Umbilical cord (tissue), 2 donors: ENCODE data around the gene PKDCC. TPM values are rescaled to one million over a fixed set of nuclear protein-coding genes. Genes with fewer than 3 reads are reported as not detected.

ENCODE experiments used
- DNase-seq: peaks from one replicate; pipeline ENCODE4 v3.0.0-alpha.2; 2015; ENCODE audit warnings: low spot score
- total RNA-seq: library from RNA; depleted of rRNA; stranded (reverse); fragments of >200 nt; gene quantifications from one replicate; pipeline ENCODE4 v1.2.3, GENCODE V29; 2014; ENCODE audit warnings: low replicate concordance; ENCODE audit not compliant: insufficient read depth

Gene PKDCC
- total RNA-seq, 1 donor from 2014 or later, result 93.2 TPM

DNA sequence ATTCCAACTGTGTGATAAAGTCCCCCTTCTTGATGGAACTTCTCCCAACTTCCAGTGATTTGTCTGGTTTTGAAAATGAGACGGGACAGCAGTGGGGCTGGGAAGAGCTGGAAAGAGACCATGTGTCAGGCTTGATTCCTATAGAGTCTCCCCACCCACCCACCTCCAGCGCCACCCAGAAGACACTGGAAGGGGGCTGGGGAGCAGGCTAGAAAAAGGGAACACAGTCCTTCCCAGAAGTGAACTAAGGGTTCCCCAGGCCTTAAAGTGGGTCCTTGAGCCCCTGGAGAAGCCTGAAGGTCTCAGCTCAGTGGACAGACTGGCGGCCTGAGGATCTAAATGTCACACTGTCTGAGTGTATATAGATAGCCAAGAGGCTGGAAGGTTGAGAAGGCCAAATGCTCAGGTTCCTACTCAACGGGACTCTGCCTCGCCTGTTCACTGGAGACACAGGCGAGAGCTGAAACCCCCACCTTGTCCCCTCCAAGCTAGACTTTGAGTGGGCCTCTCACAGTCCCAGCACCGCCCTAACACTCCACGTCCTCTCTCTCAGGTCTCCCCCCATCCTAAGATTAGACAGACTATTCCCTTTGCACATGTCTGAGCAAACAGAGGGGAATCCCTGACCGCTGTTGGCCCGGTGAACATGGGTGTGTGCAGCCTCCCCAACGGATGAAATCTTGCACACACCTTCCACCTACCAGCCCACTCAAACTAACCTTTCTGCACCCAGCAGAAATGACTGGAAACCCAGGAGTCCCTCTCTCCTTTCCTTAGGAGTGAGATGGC, 1.6 kb downstream of the PKDCC start:
- DNase-seq, result no peak

DNA sequence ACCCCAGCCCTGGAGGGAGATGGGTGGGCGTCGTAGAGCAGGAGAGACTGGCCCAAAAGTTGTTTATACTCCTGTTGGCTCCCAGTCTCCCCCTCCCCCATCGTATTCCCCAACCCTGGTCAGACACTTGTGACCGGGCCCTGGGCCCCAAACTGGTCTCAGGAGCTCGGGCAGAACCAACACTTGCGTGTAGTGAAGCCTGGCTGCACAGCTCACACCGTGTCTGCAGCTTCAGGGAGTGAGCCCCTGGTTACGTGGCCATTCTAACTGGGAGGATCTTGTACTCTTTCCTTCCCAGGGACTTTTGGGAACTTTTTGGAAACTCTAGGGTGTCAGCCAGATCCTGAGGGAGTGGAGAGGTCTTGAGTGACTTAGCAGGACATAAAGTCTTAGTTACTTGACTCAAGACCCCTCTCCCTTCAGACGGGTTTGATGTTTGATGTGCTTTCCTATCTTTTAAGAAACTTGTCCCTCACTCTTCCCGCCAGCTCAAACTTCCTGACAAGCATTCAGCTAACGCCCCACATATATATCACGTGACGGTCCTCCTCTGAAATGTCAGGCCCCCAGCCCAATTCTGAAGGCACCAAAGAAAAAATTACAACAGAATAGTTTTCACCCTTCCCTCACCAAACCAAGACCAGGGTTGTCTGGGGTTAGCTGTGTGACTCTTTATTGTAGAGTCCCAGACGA, 2.3 kb downstream of the PKDCC start:
- DNase-seq, result peak; percentile 65

DNA sequence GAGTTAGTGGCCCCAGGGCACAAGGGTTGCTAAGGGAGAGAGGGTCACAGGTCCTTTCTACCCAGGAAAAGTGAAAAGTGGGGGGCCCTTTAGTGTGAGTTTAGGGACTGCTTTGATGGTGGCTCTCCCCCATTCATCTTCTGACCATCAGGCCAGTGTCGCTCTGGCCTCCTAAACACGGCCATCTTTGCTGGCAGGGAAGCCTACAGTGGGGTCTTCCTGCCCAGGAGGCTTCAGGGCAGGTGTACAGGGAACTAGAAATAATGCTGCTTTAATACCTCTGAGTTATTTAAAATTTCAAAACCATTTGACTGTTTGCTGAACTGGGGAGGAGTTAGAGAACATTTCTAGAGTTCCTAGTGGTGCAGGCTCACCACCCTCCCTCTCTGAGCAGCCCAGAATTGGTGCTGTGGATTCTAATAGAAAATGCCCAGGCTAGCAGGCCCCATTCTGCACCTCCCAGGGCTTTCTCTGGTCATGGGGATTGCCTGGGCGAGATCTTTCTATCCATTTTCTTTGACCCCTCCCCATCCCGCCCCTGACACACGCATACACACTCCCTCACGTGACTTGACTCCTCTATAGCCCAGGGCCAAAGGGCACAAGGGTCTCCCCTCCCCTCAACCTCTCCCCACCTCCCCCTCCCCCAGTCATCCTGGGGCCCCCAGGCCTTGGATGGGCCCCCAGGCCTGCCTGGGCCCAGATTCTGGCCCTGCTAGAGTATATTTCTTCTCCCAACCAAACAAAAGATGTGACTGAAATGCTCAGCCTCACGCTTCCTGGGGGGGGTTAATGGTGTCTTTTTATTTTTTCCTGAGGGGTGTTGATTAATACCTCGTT, 3.1 kb downstream of the PKDCC start:
- no peak for DNase-seq

DNA sequence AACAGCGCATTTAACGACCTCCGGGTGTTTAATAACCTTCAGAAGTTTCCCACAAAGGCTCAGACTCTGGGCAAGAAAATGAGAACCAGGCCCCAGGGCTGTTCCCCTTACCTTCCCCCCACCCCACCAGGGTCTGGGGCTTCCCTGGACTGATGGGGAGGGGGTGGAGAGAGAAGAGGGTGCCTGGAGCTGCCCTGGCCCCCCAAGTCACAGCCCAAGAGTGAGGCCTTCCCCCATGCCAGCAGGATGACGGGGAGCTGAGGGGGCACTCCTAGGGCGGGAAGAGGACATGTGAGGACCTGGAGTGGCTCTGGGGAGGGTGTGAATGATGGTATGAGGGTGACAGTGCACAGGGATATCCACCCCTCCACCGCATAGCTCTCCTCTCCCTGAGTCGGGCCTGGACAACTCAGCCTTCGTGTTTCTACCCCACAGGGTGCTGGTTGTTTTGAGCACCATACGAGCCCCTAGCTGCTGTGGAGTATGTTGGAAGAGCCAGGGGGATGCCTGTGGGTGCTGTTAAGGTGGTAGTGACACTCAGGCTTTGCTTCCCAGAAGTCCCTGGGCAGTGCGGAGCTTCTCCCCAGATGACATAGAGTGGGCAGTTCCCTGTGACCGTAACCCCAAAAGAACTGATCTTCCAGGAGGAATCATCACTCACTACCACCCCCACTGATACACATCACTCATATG, 3.9 kb downstream of the PKDCC start:
- no peak for DNase-seq

DNA sequence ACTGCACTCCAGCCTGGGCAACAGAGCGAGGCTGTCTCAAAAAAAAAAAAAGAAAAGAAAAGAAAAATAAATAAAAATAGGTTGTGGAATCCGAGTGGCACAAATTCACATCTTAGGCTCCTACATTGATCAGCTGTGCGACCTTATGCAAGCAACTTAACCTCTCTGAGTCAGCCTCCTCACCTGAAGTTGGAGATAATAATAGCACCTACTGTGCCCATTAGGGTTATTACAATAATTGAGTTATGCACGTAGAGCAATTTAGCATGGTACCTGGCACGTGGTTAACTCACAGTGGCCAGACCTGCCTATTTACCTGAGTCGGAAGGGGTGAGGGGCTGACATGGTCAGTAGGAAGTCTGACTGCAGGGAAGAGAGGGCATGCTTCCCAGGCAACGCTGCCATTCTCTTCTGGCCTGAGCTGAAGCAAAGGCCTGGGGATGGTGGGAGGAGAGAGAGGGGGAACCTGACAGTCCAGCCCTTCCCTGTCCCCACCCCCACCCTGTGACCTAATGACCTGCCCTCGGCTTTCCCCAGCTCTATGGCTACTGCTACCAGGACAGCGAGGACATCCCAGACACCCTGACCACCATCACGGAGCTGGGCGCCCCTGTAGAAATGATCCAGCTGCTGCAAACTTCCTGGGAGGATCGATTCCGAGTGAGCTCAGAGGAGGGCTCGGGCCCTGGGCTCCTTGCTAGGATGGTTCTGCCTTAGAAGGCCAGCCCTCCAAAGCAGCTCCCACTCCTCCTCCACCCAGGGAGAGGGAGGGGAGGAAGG, 5.1 kb downstream of the PKDCC start:
- peak; percentile 89 for DNase-seq

DNA sequence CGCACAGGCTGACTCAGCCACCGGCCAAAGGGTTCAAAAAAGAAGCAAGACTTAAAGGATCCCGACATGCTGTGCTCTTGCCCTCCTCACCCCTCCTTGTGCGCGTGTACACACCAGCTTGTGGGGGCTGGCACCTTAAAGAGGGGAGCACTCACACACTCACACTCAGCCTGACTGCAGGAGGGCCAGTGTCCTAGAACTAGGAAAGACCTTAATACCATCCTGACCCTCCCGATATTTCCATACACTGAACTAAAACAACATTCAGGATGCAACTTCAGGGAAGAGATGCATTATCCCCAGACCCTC, 5.6 kb downstream of the PKDCC start:
- no peak for DNase-seq

DNA sequence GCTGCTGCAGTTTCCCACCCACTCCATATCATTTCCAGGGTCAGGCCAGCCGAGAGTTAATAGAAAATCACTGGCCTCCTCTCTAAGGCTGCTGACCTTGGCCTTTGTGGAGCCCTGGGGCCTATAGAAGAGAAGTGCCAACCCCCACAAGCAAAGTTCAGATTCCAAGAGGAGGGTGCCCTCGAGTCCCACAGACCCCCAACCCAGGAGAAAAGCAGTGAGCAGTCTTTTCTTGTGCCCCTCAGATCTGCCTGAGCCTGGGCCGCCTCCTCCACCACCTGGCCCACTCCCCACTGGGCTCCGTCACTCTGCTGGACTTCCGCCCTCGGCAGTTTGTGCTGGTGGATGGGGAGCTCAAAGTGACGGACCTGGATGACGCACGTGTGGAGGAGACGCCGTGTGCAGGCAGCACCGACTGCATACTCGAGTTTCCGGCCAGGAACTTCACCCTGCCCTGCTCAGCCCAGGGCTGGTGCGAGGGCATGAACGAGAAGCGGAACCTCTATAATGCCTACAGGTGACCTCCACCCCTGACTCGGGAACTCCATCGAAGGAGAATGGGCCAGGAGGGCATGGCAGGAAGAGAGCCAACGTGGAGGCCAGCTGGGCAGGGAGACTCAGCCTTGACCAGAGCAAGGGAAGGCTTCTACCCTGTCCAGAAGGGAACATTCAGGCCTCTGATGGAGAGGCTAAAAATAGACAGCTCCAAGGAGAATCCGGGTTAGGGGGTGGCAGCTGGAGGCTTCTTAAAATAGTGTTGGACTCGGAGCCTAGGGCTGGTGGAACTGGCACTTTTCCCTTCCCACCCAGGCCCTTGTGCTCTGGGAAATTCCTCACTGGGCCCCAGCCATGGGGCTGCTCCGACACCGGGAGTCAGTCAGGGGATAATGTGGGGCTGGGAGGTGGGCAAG, 6.2 kb downstream of the PKDCC start:
- DNase-seq, result peak; percentile 66

DNA sequence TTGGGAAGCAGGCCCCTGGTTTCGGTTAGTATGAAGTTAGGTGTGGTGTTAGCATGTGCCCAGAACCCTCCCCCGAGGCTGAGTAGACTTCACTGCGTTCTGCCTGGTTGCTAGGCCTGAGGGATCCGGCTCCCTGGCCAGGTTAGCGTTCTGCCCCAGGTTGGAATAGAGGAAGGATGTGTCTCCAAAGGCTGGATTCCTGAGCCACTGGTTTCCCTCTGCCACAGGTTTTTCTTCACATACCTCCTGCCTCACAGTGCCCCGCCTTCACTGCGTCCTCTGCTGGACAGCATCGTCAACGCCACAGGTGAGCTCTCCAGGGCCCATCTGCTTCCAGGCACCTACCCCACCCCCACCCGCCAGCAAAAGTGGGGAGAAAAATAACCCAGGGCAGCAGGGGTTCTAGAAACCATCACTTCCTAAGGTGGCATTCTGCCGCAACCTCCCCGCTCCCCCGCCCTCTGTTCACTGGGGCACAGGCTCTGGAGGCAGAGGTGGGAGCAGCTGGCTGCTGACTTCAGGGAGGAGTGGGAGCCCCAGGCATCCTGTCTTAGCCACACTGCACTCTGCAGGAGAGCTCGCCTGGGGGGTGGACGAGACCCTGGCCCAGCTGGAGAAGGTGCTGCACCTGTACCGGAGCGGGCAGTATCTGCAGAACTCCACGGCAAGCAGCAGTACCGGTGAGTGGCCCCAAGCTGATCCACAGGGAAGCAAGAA, 7.1 kb downstream of the PKDCC start:
- no peak for DNase-seq

DNA sequence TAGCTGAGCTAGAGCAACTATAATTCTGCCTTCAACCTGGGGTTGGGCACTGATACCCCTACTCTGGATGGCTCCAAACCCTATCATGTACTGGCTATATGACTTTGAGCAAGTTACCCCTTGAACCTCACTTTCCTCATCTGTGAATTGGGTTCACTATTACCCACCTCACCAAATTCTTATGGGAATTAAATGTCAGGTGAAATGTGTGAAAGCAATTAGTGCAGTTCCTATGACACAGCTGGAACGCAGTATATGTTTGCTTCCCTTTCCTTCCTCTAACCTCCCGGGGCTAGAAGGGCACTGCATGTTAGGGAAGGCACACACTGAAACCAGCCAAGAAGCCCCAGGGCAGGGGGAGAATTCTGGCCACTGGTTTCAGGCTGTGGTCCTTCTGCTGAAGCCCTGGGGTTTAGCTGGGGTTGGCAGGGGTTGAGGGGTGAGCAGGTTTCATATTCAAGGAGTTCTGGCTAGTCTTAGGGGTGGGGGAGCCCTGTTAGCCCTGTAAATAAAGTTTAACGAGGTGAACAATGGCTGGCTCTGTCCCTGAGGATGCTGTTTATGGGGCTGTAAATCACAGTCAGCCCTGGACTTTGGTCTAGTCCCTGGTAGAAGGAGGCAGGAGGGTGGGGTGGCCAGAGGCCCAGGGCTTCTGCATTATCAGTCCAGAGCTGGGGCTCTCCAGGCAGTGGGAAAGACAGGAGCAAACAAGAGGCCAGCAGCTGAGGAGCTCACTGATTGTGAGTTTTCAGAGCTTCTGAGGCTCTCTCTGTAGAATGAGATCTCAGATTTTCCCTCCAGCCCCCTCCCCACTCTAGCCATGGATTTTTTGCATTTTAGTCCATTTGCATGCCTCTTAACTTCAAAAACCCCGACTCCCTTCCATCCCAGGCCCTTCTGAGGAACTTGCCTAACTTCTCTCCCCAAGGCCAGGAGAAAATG, 8.0 kb downstream of the PKDCC start:
- DNase-seq, result peak; percentile 82

DNA sequence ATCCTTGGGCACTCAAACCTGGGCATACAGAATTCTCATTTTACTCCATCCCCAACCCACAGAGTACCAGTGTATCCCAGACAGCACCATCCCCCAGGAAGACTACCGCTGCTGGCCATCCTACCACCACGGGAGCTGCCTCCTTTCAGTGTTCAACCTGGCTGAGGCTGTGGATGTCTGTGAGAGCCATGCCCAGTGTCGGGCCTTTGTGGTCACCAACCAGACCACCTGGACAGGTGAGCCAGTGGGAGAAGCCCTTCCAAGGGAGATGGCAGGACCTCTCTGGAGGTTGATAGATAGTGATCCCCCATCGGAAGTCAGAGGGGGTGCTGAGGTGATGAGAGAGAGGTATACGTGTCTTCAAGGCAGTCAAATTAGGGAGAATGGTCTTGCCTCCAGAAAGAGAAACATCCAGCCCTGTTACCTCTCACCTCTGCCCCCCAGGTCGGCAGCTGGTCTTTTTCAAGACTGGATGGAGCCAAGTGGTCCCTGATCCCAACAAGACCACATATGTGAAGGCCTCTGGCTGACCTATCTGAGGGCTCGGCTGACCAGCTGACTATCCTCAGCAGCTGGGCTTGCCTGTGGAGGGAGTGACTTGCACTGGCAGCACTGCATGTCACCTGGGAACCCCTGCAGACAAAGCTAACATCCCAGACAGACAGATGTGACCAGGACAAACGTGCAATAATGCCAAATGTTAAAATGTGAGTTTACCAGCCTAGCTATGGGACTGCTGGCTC, 9.5 kb downstream of the PKDCC start:
- no peak for DNase-seq

DNA sequence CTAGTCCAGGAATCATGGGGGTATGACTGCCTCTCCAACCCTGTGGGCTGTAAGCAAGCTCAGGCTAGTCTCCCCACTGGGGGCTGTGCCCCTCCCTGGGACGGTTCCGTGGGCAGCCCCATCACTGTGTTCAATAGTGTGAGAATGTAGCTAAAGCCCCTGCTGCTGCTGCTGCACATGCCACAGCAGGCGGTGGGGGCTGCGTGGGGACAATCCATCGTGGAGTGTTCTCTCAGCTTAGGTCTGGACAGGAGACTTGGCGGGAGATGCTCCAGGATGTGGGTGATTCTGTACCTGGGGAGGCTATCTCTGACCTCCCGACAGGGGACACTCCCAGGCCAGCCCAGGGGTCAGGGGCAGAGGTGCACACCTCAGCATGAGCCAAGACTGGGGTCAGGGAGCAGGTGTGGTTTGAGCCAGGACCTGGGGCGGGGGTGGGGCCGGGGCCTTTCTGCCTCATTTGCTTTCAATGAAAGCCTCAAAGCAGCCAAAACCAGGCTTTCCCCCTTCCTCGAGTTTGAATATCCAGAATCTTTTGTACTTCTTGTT, 10.2 kb downstream of the PKDCC start:
- DNase-seq, result no peak

DNA sequence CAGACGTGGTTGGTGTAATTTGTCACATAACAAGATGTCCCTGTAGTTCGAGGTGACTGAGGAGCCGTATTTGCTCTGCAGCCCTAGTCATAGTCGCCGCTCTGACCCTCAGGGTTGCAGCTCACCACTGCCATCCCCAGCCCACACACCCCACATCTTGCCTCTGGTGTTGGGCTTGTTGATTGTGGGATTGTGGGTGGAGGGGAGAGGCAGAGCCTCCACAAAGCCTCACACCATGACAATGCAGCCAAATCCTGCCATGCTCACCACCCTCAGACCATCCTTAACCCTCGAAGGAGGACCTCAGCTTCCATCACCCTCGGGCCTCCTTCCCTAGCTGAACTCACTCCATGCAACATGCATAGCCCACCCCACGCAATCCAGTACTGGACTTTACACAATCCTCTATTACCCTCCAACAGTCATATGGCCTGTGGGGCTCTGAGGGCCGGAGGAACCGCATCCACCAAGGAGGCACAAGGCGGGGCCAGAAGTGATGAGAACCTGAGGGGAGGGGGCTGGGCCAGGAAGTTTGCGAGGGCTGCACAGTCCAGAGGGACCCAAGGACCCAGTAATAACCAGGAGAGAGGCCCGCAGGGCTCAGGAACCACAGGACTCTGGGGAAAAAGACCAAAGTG, 11.6 kb downstream of the PKDCC start:
- no peak for DNase-seq

DNA sequence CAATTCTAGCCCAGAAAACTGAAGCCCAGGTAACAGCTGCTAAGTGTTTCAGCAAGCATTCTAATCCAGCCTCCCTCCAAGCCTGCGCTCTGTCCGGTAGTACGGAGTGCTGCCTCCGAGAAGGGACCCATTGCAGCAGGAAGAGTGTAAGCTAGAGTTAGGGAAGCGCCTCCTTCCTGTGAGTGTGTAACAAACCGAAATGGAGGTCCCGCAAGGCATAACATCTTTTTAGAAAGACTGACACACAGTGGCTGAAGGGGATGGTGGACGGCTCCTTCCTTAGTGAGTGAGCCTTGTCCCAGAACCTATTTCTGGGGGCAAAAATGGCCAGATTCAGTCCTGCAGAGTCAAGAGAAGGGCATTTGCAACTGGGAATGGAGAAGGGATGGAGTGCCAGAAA, 12.2 kb downstream of the PKDCC start:
- no peak for DNase-seq

DNA sequence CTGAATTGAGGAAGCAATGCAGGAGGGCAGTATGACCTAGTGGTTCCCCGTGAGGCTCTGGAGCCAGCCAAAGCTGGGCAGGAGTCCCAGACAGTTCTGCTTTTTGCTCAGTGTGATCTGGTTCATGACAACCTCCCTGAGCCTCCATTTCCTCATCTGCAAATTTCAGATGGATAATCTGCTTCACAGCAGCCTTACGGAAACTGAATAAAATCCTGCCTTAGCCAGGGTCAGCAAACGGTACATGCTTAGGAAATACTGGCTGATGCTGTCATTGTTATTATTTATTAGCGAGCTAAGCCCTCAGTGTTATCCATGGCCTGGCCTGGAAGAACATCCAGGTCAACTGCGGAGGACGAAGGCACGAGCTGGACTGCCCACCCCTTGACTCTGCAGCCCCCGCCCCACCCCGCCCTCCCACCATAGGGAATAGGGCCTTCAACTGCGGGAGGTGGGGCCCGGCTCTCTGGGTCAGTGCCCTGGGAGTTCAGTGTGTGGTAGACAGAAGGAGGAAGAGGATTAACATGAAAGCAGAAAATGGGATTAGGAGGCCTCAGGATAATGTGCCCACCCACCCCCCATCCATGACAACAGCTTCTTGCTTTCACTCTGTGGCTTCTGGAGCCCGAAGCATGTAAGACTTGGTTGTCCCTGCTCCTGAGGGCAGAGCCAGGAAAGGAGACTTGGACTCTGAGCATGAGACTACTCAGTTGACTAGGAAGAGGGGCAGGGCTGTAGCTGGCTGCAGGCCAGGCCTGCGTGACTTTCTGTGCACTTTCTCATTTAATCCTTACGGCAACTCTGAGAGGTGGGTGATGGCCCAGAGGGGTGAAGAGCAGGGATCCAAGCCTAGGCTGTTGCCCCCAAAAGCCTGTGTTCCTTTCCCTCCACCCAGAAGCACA, 13.1 kb downstream of the PKDCC start:
- DNase-seq, result peak; percentile 96

DNA sequence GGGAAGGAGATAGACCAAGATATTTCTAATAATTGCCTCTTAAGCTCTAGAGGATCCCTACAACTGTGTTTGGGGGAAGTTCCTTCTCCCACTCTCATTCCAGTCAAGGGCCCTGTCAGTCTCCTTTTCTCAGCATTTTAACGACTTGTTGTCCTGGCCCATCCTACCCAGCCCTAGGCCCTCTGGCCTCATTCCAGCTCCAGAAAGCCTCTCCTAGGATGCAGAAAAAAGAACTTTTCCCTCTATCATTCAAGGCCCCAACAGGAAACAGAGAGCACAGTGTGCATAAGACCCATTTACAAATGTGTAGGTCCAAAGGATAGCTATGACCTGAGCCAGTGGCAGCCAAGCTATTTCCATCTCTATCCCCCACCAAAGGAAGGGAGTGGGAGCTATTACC, 14.0 kb downstream of the PKDCC start:
- DNase-seq, result no peak
